ENCODE measurements around the gene ARL14EP.

Gene ARL14EP

DNA sequence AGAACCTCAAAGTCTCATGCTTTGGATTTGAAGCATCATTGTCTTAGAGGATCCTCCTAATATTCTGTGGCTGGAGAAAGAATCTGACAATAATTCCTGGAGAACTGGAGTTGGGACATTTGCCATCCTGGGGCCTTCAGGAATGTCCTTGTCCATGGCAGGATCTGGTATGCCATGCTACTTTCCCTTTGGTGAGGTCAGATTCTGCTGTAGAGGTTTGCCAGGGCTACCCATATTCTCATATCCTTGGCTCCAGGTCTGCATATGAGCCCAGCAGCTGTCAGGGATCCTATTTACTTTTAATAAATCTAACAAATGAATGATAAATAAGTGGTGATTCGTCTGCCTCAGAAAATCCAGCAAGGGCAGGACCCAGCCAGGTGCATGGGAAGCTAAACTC is 35.0 kb downstream of the ARL14EP start:
- no peak overlapping the region for H3K27ac ChIP-seq (ENCODE audit: low read depth, low read length)
- H3K4me2 ChIP-seq (ENCODE audit: low read length), result no peak overlapping the region
- H3K4me1 ChIP-seq (ENCODE audit: control insufficient read depth, low read depth, low read length), result no peaks in the 10 kb centered on the region
- no CpG with 5 or more reads among the region's 1 CpG for WGBS (ENCODE audit: extremely low coverage, insufficient coverage, low lambda C conversion rate)
- no peak overlapping the region for H4K8ac ChIP-seq (ENCODE audit: low read depth, low read length)
- H3K23ac ChIP-seq (ENCODE audit: low read length), result no peak overlapping the region
- no peak overlapping the region for H2BK5ac ChIP-seq (ENCODE audit: low read length)
- H3K18ac ChIP-seq (ENCODE audit: low read length), result no peak overlapping the region
- H2BK120ac ChIP-seq (ENCODE audit: low read depth, low read length), result no peak overlapping the region
- H3K4me3 ChIP-seq (ENCODE audit: low read length), result no peak overlapping the region
- no peaks in the 10 kb centered on the region for H3K79me1 ChIP-seq (ENCODE audit: low read length)
- no peak overlapping the region for H3K56ac ChIP-seq (ENCODE audit: low read length)
- no peaks in the 10 kb centered on the region for H3K79me2 ChIP-seq (ENCODE audit: control insufficient read depth, insufficient read depth, low read length)
- H3K36me3 ChIP-seq (ENCODE audit: control insufficient read depth, insufficient read depth, low read length), result no peaks in the 10 kb centered on the region
- no peak overlapping the region for H2AK5ac ChIP-seq (ENCODE audit: low read length)
- no peak overlapping the region for H3K9ac ChIP-seq (ENCODE audit: low read length)
- no peak for DNase-seq
- no peak overlapping the region for H4K5ac ChIP-seq (ENCODE audit: low read length)
- H3K27me3 ChIP-seq (ENCODE audit: insufficient read depth, low read length, poor library complexity), result no peaks in the 10 kb centered on the region
- no peak overlapping the region for H3K4ac ChIP-seq (ENCODE audit: low read depth, low read length)
- H2BK15ac ChIP-seq (replicated peaks; ENCODE audit: low read depth), result no peak overlapping the region

- no peak overlapping the region for H2BK15ac ChIP-seq (replicated peaks; ENCODE audit: low read depth)
- no peak overlapping the region for H3K56ac ChIP-seq (ENCODE audit: low read length)
- H3K23ac ChIP-seq (ENCODE audit: low read length), result no peak overlapping the region
- no peak overlapping the region for H2AK5ac ChIP-seq (ENCODE audit: low read length)
- no peak overlapping the region for H2BK120ac ChIP-seq (ENCODE audit: low read depth, low read length)
- H3K36me3 ChIP-seq (ENCODE audit: control insufficient read depth, insufficient read depth, low read length), result no peaks in the 10 kb centered on the region
- no peaks in the 10 kb centered on the region for H3K79me2 ChIP-seq (ENCODE audit: control insufficient read depth, insufficient read depth, low read length)
- H3K4me3 ChIP-seq (ENCODE audit: low read length), result no peak overlapping the region
- H3K18ac ChIP-seq (ENCODE audit: low read length), result no peak overlapping the region
- no CpG with 5 or more reads among the region's 2 CpGs for WGBS (ENCODE audit: extremely low coverage, insufficient coverage, low lambda C conversion rate)
- no peaks in the 10 kb centered on the region for H3K79me1 ChIP-seq (ENCODE audit: low read length)
- no peak overlapping the region for H3K27ac ChIP-seq (ENCODE audit: low read depth, low read length)
- H2BK5ac ChIP-seq (ENCODE audit: low read length), result no peak overlapping the region
- no peak overlapping the region for H3K9ac ChIP-seq (ENCODE audit: low read length)
- H3K27me3 ChIP-seq (ENCODE audit: insufficient read depth, low read length, poor library complexity), result no peaks in the 10 kb centered on the region
- DNase-seq, result no peak
- no peak overlapping the region for H3K4ac ChIP-seq (ENCODE audit: low read depth, low read length)
- no peak overlapping the region for H4K5ac ChIP-seq (ENCODE audit: low read length)
- H3K4me1 ChIP-seq (ENCODE audit: control insufficient read depth, low read depth, low read length), result no peaks in the 10 kb centered on the region
- no peak overlapping the region for H4K8ac ChIP-seq (ENCODE audit: low read depth, low read length)
- no peak overlapping the region for H3K4me2 ChIP-seq (ENCODE audit: low read length)
Measured at GRCh38 chr11:30358536-30358935, 35.6 kb downstream of the ARL14EP start.

DNA sequence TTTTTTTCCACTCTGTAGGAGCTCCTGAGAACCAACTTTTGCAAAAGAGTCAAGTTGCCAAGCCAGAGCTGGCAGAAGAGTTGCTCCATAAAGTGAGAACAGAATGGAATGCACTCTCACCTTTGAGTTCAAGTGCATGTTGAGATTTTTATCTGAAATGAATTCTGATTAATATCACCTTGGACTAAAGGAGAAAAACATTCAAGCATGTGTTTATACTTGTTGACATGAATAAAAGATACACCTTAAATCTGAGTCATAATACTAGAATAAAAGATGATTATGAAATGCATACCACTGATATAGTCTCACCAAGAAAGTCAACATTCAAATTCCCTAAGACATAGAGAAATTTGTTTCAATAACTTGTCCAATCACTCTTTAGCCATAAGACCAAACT is 37.8 kb downstream of the ARL14EP start:
- H3K23ac ChIP-seq (ENCODE audit: low read length), result no peak overlapping the region
- no peak overlapping the region for H3K9ac ChIP-seq (ENCODE audit: low read length)
- no peak overlapping the region for H4K8ac ChIP-seq (ENCODE audit: low read depth, low read length)
- H3K79me1 ChIP-seq (ENCODE audit: low read length), result no peaks in the 10 kb centered on the region
- no peak overlapping the region for H3K56ac ChIP-seq (ENCODE audit: low read length)
- no peak overlapping the region for H2AK5ac ChIP-seq (ENCODE audit: low read length)
- no peak overlapping the region for H4K5ac ChIP-seq (ENCODE audit: low read length)
- H3K27me3 ChIP-seq (ENCODE audit: insufficient read depth, low read length, poor library complexity), result no peaks in the 10 kb centered on the region
- H3K36me3 ChIP-seq (ENCODE audit: control insufficient read depth, insufficient read depth, low read length), result no peaks in the 10 kb centered on the region
- no peak overlapping the region for H2BK5ac ChIP-seq (ENCODE audit: low read length)
- DNase-seq, result no peak
- no peak overlapping the region for H3K4ac ChIP-seq (ENCODE audit: low read depth, low read length)
- no peak overlapping the region for H3K4me3 ChIP-seq (ENCODE audit: low read length)
- H3K4me1 ChIP-seq (ENCODE audit: control insufficient read depth, low read depth, low read length), result no peaks in the 10 kb centered on the region
- no peak overlapping the region for H2BK15ac ChIP-seq (replicated peaks; ENCODE audit: low read depth)
- no peak overlapping the region for H3K18ac ChIP-seq (ENCODE audit: low read length)
- no peak overlapping the region for H2BK120ac ChIP-seq (ENCODE audit: low read depth, low read length)
- H3K79me2 ChIP-seq (ENCODE audit: control insufficient read depth, insufficient read depth, low read length), result no peaks in the 10 kb centered on the region
- no peak overlapping the region for H3K4me2 ChIP-seq (ENCODE audit: low read length)
- no peak overlapping the region for H3K27ac ChIP-seq (ENCODE audit: low read depth, low read length)

DNA sequence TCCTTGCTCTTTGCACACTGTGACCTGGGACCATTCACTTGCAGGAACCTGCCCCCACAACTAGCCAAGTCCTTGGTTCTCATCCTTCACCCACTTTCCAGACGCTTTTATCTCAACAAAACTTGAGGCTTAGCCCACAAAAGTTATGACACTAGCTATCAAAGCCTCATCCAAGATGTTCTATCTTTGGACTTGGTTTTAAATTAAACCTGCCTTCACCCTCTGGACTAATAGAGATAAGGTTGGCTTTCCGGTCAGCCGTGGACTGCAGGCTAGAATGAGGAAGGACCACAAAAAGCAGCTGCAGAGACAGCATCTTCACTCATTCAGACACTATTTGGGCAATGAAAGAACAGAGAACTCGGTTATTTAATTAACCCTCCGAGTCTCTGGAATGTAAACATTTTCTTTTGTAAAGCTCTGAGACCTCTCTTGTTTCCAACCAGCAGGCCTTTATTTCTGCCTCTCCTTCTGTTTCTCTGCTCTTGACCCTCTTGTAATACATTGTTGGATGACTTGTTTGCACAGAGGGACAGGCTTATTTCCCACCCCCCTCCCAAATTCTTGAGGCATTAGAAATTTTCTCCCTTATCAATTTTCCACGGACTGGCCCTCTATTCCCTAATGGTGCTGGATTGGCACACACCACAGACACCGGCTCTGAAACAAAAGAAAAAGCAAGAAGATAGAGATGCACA is 41.4 kb downstream of the ARL14EP start:
- Histone ChIP-seq H4K5ac (ENCODE audit: low read length) (no peak overlapping the region), H3K79me2 (ENCODE audit: control insufficient read depth, insufficient read depth, low read length) (no peaks in the 10 kb centered on the region), H4K8ac (ENCODE audit: low read depth, low read length) (no peak overlapping the region), H3K79me1 (ENCODE audit: low read length) (no peaks in the 10 kb centered on the region), H2BK15ac (replicated peaks; ENCODE audit: low read depth) (no peak overlapping the region), H3K56ac (ENCODE audit: low read length) (no peak overlapping the region), H2BK5ac (ENCODE audit: low read length) (no peak overlapping the region), H3K27ac (ENCODE audit: low read depth, low read length) (no peak overlapping the region), H3K36me3 (ENCODE audit: control insufficient read depth, insufficient read depth, low read length) (no peaks in the 10 kb centered on the region), H3K4me2 (ENCODE audit: low read length) (no peak overlapping the region), H2AK5ac (ENCODE audit: low read length) (no peak overlapping the region), H3K9ac (ENCODE audit: low read length) (no peak overlapping the region), H3K23ac (ENCODE audit: low read length) (no peak overlapping the region), H3K18ac (ENCODE audit: low read length) (no peak overlapping the region), H3K27me3 (ENCODE audit: insufficient read depth, low read length, poor library complexity) (no peaks in the 10 kb centered on the region), H3K4me1 (ENCODE audit: control insufficient read depth, low read depth, low read length) (no peaks in the 10 kb centered on the region), H3K4ac (ENCODE audit: low read depth, low read length) (no peak overlapping the region), H3K4me3 (ENCODE audit: low read length) (no peak overlapping the region), H2BK120ac (ENCODE audit: low read depth, low read length) (no peak overlapping the region)
- no CpG with 5 or more reads among the region's 7 CpGs for WGBS (ENCODE audit: extremely low coverage, insufficient coverage, low lambda C conversion rate)
- DNase-seq, result no peak

DNA sequence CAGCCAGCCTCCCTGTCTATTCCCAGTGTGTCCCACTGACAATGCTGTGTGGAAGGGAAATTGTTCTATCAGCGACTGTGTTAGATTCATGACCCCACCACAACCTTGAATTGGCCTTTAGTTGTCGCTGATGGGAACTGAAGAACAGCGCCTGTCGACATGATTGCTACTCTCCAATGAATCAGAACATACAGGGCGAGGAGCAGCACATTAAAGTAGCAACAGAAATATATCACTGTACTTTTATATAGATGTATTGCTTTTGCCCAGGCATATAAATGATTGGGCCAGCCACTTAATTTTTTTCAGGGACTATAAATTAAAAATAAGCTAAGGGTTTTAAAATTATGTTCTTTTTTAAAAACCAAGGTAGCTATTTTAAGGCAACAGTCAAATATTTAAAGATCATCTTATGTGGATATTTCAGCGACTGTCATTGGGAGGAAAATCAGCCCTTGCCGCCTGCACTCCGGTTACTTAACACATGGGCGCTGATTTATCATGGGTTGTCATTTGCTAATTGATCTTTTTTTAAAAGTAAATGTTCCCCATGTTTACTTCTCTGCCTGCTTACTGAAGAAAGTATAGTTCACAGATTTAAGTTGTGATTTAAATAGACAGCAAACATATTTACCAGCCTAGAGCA is 42.1 kb downstream of the ARL14EP start:
- H3K79me1 ChIP-seq (ENCODE audit: low read length), result no peaks in the 10 kb centered on the region
- no peak overlapping the region for H3K4ac ChIP-seq (ENCODE audit: low read depth, low read length)
- no peak overlapping the region for H3K4me2 ChIP-seq (ENCODE audit: low read length)
- H3K56ac ChIP-seq (ENCODE audit: low read length), result no peak overlapping the region
- no peak overlapping the region for H3K23ac ChIP-seq (ENCODE audit: low read length)
- H3K18ac ChIP-seq (ENCODE audit: low read length), result no peak overlapping the region
- H2BK5ac ChIP-seq (ENCODE audit: low read length), result no peak overlapping the region
- H2BK120ac ChIP-seq (ENCODE audit: low read depth, low read length), result no peak overlapping the region
- no peak overlapping the region for H2BK15ac ChIP-seq (replicated peaks; ENCODE audit: low read depth)
- no peaks in the 10 kb centered on the region for H3K36me3 ChIP-seq (ENCODE audit: control insufficient read depth, insufficient read depth, low read length)
- DNase-seq, result no peak
- whole genome bisulfite sequencing (ENCODE audit: extremely low coverage, insufficient coverage, low lambda C conversion rate), result no CpG with 5 or more reads among the region's 9 CpGs
- no peak overlapping the region for H4K5ac ChIP-seq (ENCODE audit: low read length)
- H3K79me2 ChIP-seq (ENCODE audit: control insufficient read depth, insufficient read depth, low read length), result no peaks in the 10 kb centered on the region
- H3K27ac ChIP-seq (ENCODE audit: low read depth, low read length), result no peak overlapping the region
- no peak overlapping the region for H3K4me3 ChIP-seq (ENCODE audit: low read length)
- H4K8ac ChIP-seq (ENCODE audit: low read depth, low read length), result no peak overlapping the region
- no peaks in the 10 kb centered on the region for H3K4me1 ChIP-seq (ENCODE audit: control insufficient read depth, low read depth, low read length)
- no peaks in the 10 kb centered on the region for H3K27me3 ChIP-seq (ENCODE audit: insufficient read depth, low read length, poor library complexity)
- no peak overlapping the region for H3K9ac ChIP-seq (ENCODE audit: low read length)
- H2AK5ac ChIP-seq (ENCODE audit: low read length), result no peak overlapping the region
